ENCODE measurements around the gene DGKQ. TPM values are rescaled to one million over a fixed set of nuclear protein-coding genes. Genes with fewer than 3 reads are reported as not detected.
A peak's percentile ranks its signal among the peaks of the same experiment; 100 is the strongest.
"Not testable (repeated sequence)": the region's sequence is repeated elsewhere in the genome, so short reads cannot be mapped to it uniquely, and the experiment has no call there.

Gene DGKQ
- total and polyA plus RNA-seq, 3 donors from 2014 or later, result 10.8 to 22.7 (median 20.7) TPM

DNA sequence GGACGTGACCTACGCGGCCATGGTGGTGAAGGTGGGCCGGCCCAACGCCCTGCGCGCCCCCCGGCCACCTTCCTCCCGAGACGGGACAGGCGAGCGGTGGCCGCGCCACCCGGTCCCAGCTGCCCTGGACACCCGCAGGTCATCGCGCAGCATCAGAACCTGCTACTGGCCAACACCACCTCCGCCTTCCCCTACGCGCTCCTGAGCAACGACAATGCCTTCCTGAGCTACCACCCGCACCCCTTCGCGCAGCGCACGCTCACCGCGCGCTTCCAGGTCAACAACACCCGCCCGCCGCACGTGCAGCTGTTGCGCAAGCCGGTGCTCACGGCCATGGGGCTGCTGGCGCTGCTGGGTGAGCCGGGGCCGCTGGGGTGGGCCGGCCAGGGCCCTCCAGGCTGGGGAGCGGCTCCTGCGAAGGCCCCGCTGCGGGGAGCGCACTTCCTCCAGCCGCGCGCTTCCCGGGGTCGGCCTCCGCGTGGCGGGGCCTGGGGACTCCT lies 28.8 kb upstream of the DGKQ start:
- Histone ChIP-seq H3K4me3 (peak overlapping the region; percentile 12 to 44), H3K27ac (no peak overlapping the region), H3K36me3 (ENCODE audit: low read depth, missing control alignments) (no peaks in the 10 kb centered on the region), H3K27me3 (no peaks in the 10 kb centered on the region), H3K4me1 (peaks cover 7% of the 10 kb centered on the region), H3K9me3 (no peaks in the 10 kb centered on the region)
- WGBS, 2 donors, result 0 to 7% methylated on average over 12 to 48 of the region's 54 CpGs
- intact Hi-C loops (cut with DNase I; ENCODE audit: low total_unique reads), result no loop called here
- DNase-seq, result peak; percentile 41
- no peak for TF ChIP-seq POLR2A (IDR thresholded peaks at IDR 0.05)
- TF ChIP-seq, protein P1, sequence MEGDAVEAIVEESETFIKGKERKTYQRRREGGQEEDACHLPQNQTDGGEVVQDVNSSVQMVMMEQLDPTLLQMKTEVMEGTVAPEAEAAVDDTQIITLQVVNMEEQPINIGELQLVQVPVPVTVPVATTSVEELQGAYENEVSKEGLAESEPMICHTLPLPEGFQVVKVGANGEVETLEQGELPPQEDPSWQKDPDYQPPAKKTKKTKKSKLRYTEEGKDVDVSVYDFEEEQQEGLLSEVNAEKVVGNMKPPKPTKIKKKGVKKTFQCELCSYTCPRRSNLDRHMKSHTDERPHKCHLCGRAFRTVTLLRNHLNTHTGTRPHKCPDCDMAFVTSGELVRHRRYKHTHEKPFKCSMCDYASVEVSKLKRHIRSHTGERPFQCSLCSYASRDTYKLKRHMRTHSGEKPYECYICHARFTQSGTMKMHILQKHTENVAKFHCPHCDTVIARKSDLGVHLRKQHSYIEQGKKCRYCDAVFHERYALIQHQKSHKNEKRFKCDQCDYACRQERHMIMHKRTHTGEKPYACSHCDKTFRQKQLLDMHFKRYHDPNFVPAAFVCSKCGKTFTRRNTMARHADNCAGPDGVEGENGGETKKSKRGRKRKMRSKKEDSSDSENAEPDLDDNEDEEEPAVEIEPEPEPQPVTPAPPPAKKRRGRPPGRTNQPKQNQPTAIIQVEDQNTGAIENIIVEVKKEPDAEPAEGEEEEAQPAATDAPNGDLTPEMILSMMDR (IDR thresholded peaks at IDR 0.05), result no peak

DNA sequence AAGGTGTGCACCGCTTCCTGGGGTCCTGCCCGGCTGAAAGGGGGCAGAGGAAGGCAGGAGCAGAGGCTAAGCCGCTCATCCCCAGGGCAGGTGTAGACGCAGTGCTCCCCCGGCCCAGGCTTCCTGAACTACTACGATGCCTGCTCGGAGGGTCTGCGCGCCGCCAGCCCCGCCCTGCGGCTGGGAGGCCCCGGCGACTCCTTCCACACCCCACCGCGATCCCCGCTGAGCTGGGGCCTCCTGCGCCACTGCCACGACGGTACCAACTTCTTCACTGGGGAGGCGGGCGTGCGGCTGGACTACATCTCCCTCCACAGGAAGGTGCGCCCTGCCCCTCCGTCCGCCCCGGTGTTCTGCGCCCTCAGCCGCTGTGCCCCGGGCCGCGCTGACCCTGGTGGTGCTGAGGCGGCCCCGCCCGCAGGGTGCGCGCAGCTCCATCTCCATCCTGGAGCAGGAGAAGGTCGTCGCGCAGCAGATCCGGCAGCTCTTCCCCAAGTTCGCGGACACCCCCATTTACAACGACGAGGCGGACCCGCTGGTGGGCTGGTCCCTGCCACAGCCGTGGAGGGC lies 28.3 kb upstream of the DGKQ start:
- no peak for TF ChIP-seq POLR2A (IDR thresholded peaks at IDR 0.05)
- TF ChIP-seq, protein P1 (IDR thresholded peaks at IDR 0.05), result no peak
- Histone ChIP-seq H3K36me3 (ENCODE audit: low read depth, missing control alignments) (no peaks in the 10 kb centered on the region), H3K9me3 (no peaks in the 10 kb centered on the region), H3K4me1 (peaks cover 7% of the 10 kb centered on the region), H3K27ac (no peak overlapping the region), H3K27me3 (no peaks in the 10 kb centered on the region), H3K4me3 (peak overlapping the region; percentile 12 to 44)
- intact Hi-C loops (cut with DNase I; ENCODE audit: low total_unique reads), result no loop called here
- DNase-seq, result no peak
- 26 to 83% methylated on average over 2 to 47 of the region's 48 CpGs for WGBS, 2 donors

DNA sequence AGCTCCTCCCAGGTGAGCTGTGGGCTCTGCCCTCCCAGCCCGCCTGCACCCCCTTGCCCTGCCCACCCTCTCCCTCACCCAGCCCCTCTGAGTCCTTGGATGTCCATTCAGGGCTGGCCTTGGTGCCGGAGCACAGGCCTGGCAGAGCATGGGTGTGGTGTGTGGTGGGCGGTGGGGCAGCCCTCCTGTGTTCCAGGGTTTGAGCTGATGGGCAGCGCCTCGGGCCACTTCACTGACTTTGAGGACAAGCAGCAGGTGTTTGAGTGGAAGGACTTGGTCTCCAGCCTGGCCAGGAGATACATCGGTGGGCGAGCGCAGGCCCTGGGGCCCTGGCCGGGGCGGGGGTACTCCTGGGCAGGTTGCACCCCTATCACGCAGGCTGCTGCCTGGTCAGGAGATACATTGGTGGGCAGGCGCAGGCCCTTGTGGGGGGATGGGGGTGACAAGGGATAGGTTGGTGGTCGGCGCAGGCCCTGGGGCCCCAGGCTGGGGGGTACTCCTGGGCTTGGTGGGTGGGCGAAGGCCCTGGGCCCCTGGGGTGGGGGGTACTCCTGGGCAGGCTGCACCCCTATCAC lies 27.4 kb upstream of the DGKQ start:
- Histone ChIP-seq H3K27me3 (no peaks in the 10 kb centered on the region), H3K4me1 (peaks cover 7% of the 10 kb centered on the region), H3K9me3 (no peaks in the 10 kb centered on the region), H3K27ac (no peak overlapping the region), H3K36me3 (ENCODE audit: low read depth, missing control alignments) (no peaks in the 10 kb centered on the region), H3K4me3 (no peak overlapping the region)
- TF ChIP-seq, protein P1 (IDR thresholded peaks at IDR 0.05), result no peak
- no peak for TF ChIP-seq POLR2A (IDR thresholded peaks at IDR 0.05)
- intact Hi-C loops (cut with DNase I; ENCODE audit: low total_unique reads), result no loop called here
- WGBS, 2 donors, result 80 to 92% methylated on average over 1 to 15 of the region's 15 CpGs
- DNase-seq, result no peak

DNA sequence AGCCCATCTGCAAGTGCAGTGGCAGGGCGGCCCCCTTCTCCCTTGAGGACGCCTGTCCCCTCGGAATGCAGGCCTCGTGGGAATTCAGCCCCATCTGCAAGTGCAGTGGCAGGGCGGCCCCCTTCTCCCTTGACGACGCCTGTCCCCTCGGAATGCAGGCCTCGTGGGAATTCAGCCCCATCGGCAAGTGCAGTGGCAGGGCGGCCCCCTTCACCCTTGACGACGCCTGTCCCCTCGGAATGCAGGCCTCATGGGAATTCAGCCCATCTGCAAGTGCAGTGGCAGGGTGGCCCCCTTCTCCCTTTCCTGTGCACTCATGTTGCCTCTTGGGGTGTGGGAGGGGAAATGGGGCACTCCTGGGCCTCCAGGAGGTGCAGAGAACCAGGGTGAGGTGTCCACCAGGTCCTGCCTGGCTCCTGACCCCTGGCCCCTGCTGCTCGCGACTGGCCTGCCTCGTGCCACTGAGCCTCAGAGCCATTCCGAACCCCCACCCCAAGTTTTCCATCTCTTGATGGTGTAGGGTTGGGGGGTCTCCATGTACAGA lies 26.6 kb upstream of the DGKQ start:
- TF ChIP-seq, protein P1 (IDR thresholded peaks at IDR 0.05), result no peak
- TF ChIP-seq POLR2A (IDR thresholded peaks at IDR 0.05), result no peak
- no peak overlapping the region for H3K27ac ChIP-seq
- no peak for DNase-seq
- H3K4me1 ChIP-seq, result peaks cover 7% of the 10 kb centered on the region
- 69 to 81% methylated on average over 5 to 14 of the region's 18 CpGs for WGBS, 2 donors
- intact Hi-C loops (cut with DNase I; ENCODE audit: low total_unique reads), result no loop called here
- no peaks in the 10 kb centered on the region for H3K9me3 ChIP-seq
- no peak overlapping the region for H3K4me3 ChIP-seq
- H3K36me3 ChIP-seq (ENCODE audit: low read depth, missing control alignments), result no peaks in the 10 kb centered on the region
- H3K27me3 ChIP-seq, result no peaks in the 10 kb centered on the region

DNA sequence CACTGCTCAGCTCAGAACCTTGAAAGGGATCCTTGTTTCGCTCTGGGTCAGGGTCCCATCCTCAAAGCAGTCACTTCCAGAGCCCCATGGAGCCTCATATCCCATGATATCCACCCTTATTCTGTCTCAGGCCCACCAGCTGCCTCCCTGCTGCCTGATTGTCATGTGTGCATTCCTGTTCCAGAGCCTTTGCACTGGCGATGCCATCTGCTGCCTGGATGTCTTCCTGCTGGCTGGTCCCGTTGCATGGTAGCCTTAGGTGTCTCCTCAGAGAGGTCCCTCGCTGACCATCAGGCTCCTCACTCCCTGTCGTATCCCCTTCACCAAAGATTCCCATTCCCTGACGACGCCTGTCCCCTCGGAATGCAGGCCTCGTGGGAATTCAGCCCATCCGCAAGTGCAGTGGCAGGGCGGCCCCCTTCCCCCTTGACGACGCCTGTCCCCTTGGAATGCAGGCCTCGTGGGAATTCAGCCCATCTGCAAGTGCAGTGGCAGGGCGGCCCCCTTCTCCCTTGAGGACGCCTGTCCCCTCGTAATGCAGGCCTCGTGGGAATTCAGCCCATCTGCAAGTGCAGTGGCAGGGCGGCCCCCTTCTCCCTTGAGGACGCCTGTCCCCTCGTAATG lies 26.0 kb upstream of the DGKQ start:
- H3K27me3 ChIP-seq; DNase-seq; H3K27ac ChIP-seq; H3K4me1 ChIP-seq; intact Hi-C loops (cut with DNase I; ENCODE audit: low total_unique reads); H3K9me3 ChIP-seq; H3K36me3 ChIP-seq (ENCODE audit: low read depth, missing control alignments); H3K4me3 ChIP-seq: not testable (repeated sequence)
- WGBS, 2 donors, result 51 to 63% methylated on average over 15 to 17 of the region's 21 CpGs
